ENCODE measurements around the gene NEK6.

NEK6 gene

DNA sequence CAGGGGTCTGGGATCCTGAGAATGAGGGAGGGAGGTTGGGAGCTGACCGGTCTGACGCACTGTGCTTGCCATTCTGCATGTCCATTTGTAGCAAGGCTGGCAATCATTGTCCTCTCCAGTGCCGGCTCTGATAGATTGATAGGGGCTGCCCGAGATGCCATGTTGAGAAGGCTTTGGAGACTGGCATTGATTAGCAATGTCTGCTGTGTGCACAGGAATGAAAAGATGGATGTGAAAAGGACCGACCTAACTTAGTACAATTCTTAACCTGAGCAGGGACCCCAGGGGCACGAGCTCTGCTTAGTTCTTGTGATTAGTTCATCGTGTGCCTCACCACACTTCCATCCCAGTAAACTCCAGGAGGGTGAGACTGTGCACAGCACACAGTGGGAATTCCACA is 17.0 kb downstream of the NEK6 start:
- TF ChIP-seq, protein P1, sequence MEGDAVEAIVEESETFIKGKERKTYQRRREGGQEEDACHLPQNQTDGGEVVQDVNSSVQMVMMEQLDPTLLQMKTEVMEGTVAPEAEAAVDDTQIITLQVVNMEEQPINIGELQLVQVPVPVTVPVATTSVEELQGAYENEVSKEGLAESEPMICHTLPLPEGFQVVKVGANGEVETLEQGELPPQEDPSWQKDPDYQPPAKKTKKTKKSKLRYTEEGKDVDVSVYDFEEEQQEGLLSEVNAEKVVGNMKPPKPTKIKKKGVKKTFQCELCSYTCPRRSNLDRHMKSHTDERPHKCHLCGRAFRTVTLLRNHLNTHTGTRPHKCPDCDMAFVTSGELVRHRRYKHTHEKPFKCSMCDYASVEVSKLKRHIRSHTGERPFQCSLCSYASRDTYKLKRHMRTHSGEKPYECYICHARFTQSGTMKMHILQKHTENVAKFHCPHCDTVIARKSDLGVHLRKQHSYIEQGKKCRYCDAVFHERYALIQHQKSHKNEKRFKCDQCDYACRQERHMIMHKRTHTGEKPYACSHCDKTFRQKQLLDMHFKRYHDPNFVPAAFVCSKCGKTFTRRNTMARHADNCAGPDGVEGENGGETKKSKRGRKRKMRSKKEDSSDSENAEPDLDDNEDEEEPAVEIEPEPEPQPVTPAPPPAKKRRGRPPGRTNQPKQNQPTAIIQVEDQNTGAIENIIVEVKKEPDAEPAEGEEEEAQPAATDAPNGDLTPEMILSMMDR (IDR thresholded peaks at IDR 0.05; ENCODE audit: insufficient read depth, low read depth, low read length, missing control alignments), result no peak
- no peak for DNase-seq (ENCODE audit: low read depth)
- no peak overlapping the region for H3K4me3 ChIP-seq (ENCODE audit: low read depth, low read length)

DNA sequence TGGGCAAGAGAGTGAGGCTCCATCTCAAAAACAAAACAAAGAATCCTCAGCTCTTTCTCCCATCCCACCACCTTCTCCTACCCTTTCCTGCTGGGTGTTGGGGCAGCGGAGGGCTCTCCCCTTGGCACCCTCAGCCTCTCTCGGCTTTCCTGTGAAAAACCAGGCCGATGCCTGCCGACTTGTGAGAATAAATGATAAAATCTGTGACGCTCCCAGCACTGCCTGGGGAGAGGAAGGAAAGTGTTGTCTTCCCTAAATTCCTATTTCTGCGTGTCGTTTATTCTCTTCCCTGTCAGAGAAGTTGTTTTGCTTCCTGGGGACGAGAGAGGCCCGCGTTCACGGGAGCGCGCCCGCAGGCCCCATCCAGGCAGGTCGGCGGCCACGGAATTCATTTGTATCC is 19.7 kb downstream of the NEK6 start:
- TF ChIP-seq, protein P1 (IDR thresholded peaks at IDR 0.05; ENCODE audit: insufficient read depth, low read depth, low read length, missing control alignments), result no peak
- H3K4me3 ChIP-seq (ENCODE audit: low read depth, low read length), result no peak overlapping the region
- no peak for DNase-seq (ENCODE audit: low read depth)

DNA sequence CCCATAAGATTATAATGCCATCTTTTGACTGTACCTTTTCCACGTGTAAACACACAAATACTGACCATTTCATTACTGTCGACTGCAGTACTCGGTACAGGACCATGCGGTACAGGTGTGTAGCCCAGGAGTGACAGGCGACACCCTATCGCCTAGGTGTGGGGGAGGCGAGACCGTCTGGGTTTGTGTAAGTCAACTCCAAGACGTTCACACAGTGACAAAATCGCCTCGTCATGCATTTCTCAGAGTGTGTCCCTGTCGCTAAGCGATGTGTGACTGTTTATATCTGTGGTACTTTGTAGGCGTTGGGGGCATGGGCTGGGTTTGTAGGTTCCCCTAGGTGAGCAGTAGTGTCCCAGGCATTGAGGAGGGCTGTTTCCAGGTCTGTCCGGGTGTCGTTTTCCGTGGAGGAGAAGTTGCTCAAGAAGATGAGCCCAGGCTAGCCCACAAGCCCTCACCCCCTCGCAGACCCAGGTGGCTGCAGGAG is 20.3 kb downstream of the NEK6 start:
- TF ChIP-seq, protein P1 (IDR thresholded peaks at IDR 0.05; ENCODE audit: insufficient read depth, low read depth, low read length, missing control alignments), result no peak
- DNase-seq (ENCODE audit: low read depth), result no peak
- H3K4me3 ChIP-seq (ENCODE audit: low read depth, low read length), result no peak overlapping the region

DNA sequence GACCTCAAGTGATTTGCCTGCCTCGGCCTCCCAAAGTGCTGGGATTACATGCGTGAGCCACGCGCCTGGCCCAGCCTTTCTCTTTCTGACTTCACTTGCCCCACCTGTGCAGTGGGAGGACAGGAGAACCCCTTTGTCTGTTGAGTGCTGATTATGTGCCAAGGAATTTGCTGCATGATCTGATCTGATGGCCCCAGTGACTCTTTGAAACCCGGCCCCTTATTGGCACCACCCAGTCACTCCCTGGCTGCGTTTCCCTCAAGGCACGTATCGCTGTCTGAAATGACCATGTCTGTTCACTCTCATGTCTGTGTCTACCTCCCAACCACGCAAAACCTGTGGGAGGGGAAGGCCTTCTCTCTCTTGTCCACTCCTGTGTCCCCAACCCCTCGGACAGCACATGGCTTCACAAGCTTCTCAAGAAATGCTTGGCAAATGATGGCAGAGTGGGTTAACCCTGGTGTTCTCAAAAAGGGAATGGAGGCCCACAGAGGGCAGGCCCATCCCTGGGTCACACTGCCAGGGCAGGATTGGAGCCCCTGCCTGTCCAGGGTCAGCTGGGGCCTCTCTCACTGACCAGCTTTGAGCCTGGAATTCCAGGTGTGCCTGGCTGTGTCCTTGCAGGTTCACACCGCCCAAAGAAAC is 21.9 kb downstream of the NEK6 start:
- TF ChIP-seq, protein P1 (IDR thresholded peaks at IDR 0.05; ENCODE audit: insufficient read depth, low read depth, low read length, missing control alignments), result no peak
- no peak for DNase-seq (ENCODE audit: low read depth)
- no peak overlapping the region for H3K4me3 ChIP-seq (ENCODE audit: low read depth, low read length)

DNA sequence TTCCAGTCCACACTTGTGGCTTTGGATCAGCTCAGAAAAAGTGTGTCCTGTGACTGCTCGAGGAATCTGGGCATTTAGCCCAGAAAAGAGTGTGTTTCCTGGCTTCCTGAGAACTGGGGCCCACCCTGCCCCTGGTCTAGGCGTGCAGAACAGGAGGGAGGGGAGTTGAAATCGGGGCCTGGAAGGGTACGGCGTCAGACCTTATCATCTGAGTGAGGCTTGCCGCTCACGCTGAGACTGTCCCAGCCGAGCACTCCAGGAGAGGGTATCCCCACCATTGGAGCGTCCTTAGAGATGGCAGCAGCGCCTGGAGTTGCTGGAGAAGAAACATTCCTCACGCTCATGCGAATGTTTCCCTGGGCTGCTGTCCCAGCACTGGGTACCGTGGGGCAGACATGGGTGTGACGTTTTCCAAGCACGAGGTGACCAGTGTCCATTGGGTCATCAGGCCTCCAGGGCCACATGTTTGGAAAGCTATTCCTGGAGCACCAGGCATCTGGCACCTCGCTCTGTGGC is 22.5 kb downstream of the NEK6 start:
- TF ChIP-seq, protein P1 (IDR thresholded peaks at IDR 0.05; ENCODE audit: insufficient read depth, low read depth, low read length, missing control alignments), result no peak
- H3K4me3 ChIP-seq (ENCODE audit: low read depth, low read length), result no peak overlapping the region
- DNase-seq (ENCODE audit: low read depth), result no peak

DNA sequence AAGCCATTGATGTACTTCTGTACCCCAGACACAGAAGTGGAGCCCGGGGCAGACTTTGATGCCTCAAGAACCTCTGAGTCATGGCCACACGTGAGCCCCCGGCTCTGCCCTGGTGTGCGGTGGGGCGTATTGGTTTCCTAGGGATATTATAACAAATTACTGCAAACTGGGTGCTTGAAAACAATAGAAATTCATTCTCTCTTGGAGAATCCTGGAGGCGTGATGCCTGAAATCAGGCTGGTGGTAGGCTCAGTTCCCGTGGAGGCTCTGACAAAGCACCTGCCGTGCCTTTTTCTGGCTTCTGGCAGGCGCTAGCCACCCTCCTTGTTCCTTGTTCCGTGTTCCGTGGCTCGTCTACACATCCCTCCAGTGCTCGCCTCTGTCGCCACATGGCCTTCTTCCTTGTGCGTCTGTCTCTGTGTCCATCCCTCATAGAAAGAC is 24.2 kb downstream of the NEK6 start:
- DNase-seq (ENCODE audit: low read depth), result no peak
- TF ChIP-seq, protein P1 (IDR thresholded peaks at IDR 0.05; ENCODE audit: insufficient read depth, low read depth, low read length, missing control alignments), result no peak
- H3K4me3 ChIP-seq (ENCODE audit: low read depth, low read length), result no peak overlapping the region

Measured in GM12865 (cell line).